WTC11 (cell line): ENCODE measurements around the gene OR12D2. TPM values are rescaled to one million over a fixed set of nuclear protein-coding genes. Genes with fewer than 3 reads are reported as not detected.

Experiments
- ATAC-seq: fragments of 200-7000 bp; cut with Tn5 transposase; 2 replicates; pipeline ENCODE4 v1.10.0; 2021; ENCODE audit warnings: mild to moderate bottlenecking, moderate library complexity
- CTCF ChIA-PET: fragments of 300-600 bp; sonication (Branson Sonifier 250); formaldehyde crosslinking; loops from one replicate; lab custom pipeline; 2021; ENCODE audit warnings: antibody characterized with exemption; lab: Charles Lee
- POLR2A ChIA-PET: fragments of 350-600 bp; sonication (Branson Sonifier 250); formaldehyde crosslinking; loops from one replicate; lab custom pipeline; 2021; ENCODE audit warnings: antibody characterized with exemption; lab: Charles Lee
- DNase-seq: peaks from one replicate; pipeline ENCODE4 v3.0.0; 2021; ENCODE audit warnings: low spot score
- H3K27ac Mint-ChIP-seq: 2 replicates; pipeline ENCODE4 v1.8.0; 2021; ENCODE audit warnings: mixed read lengths
- H3K27me3 Mint-ChIP-seq: 2 replicates; pipeline ENCODE4 v1.8.0; 2021; ENCODE audit warnings: low read depth, mild to moderate bottlenecking, moderate library complexity, mixed read lengths
- H3K36me3 Mint-ChIP-seq: 2 replicates; pipeline ENCODE4 v1.8.0; 2021; ENCODE audit warnings: mixed read lengths
- H3K4me1 Mint-ChIP-seq: 2 replicates; pipeline ENCODE4 v1.8.0; 2022; ENCODE audit warnings: mixed read lengths
- H3K4me3 Mint-ChIP-seq: 2 replicates; pipeline ENCODE4 v1.8.0; 2021; ENCODE audit warnings: mild to moderate bottlenecking, moderate library complexity, mixed read lengths
- H3K9me3 Mint-ChIP-seq: 2 replicates; pipeline ENCODE4 v1.8.0; 2021; ENCODE audit warnings: mixed read lengths
- CBFB ChIP-seq: sonication (generic); formaldehyde crosslinking; IDR thresholded peaks from 2 replicates; pipeline ENCODE4 v1.8.1; 2022; ENCODE audit warnings: mild to moderate bottlenecking, low read depth, missing genetic modification reagents
- ETV6 ChIP-seq: sonication (generic); formaldehyde crosslinking; IDR thresholded peaks from 2 replicates; pipeline ENCODE4 v1.8.1; 2022; ENCODE audit warnings: mild to moderate bottlenecking, missing genetic modification reagents
- JUN ChIP-seq: sonication (generic); formaldehyde crosslinking; IDR thresholded peaks from 2 replicates; pipeline ENCODE4 v1.8.0; 2023; ENCODE audit warnings: mild to moderate bottlenecking, missing genetic modification reagents
- MXD4 ChIP-seq: fragments of 250-450 bp; sonication (Bioruptor Pico); IDR thresholded peaks from 2 replicates; pipeline ENCODE4 v1.8.0; 2021; ENCODE audit warnings: mild to moderate bottlenecking, moderate library complexity, borderline replicate concordance
- USF2 ChIP-seq: sonication (generic); formaldehyde crosslinking; IDR thresholded peaks from 2 replicates; pipeline ENCODE4 v1.8.1; 2023; ENCODE audit warnings: mild to moderate bottlenecking, missing genetic modification reagents, moderate library complexity
- ZNF219 ChIP-seq: sonication (generic); formaldehyde crosslinking; IDR thresholded peaks from 2 replicates; pipeline ENCODE4 v1.8.0; 2023; ENCODE audit warnings: missing genetic modification reagents, mild to moderate bottlenecking, borderline replicate concordance
- ZNF281 ChIP-seq: sonication (generic); formaldehyde crosslinking; IDR thresholded peaks from 2 replicates; pipeline ENCODE4 v1.8.0; 2023; ENCODE audit warnings: mild to moderate bottlenecking, missing genetic modification reagents
- ZNF317 ChIP-seq: sonication (generic); formaldehyde crosslinking; IDR thresholded peaks from 2 replicates; pipeline ENCODE4 v1.8.1; 2023; ENCODE audit warnings: low read depth, mild to moderate bottlenecking, moderate library complexity, missing genetic modification reagents, borderline replicate concordance
- total RNA-seq: library from RNA; stranded (reverse); gene quantifications from 3 replicates; pipeline ENCODE4 v1.2.3, GENCODE V29; 2021
- TF ChIP-seq, protein P1 (sequence below): sonication (generic); formaldehyde crosslinking; IDR thresholded peaks from 2 replicates; pipeline ENCODE4 v1.8.0; 2022; ENCODE audit warnings: missing genetic modification reagents
- TF ChIP-seq, protein P2 (sequence below): sonication (generic); formaldehyde crosslinking; IDR thresholded peaks from 2 replicates; pipeline ENCODE4 v1.8.1; 2023; ENCODE audit warnings: mild to moderate bottlenecking, missing genetic modification reagents
- TF ChIP-seq, protein P3 (sequence below): sonication (generic); formaldehyde crosslinking; IDR thresholded peaks from 2 replicates; pipeline ENCODE4 v1.8.1; 2023; ENCODE audit warnings: mild to moderate bottlenecking, missing genetic modification reagents, borderline replicate concordance
- TF ChIP-seq, protein P4 (sequence below): fragments of 250-450 bp; sonication (Bioruptor Pico); IDR thresholded peaks from 2 replicates; pipeline ENCODE4 v1.9.0; 2021; ENCODE audit warnings: mild to moderate bottlenecking
- TF ChIP-seq, protein P5 (sequence below): fragments of 250-450 bp; sonication (Bioruptor Pico); conservative IDR thresholded peaks from 2 replicates; pipeline ENCODE4 v1.9.0; 2021; ENCODE audit warnings: mild to moderate bottlenecking

OR12D2 gene
- total RNA-seq, 1 experiment from 2014 or later: not detected

- TF ChIP-seq, protein P1, sequence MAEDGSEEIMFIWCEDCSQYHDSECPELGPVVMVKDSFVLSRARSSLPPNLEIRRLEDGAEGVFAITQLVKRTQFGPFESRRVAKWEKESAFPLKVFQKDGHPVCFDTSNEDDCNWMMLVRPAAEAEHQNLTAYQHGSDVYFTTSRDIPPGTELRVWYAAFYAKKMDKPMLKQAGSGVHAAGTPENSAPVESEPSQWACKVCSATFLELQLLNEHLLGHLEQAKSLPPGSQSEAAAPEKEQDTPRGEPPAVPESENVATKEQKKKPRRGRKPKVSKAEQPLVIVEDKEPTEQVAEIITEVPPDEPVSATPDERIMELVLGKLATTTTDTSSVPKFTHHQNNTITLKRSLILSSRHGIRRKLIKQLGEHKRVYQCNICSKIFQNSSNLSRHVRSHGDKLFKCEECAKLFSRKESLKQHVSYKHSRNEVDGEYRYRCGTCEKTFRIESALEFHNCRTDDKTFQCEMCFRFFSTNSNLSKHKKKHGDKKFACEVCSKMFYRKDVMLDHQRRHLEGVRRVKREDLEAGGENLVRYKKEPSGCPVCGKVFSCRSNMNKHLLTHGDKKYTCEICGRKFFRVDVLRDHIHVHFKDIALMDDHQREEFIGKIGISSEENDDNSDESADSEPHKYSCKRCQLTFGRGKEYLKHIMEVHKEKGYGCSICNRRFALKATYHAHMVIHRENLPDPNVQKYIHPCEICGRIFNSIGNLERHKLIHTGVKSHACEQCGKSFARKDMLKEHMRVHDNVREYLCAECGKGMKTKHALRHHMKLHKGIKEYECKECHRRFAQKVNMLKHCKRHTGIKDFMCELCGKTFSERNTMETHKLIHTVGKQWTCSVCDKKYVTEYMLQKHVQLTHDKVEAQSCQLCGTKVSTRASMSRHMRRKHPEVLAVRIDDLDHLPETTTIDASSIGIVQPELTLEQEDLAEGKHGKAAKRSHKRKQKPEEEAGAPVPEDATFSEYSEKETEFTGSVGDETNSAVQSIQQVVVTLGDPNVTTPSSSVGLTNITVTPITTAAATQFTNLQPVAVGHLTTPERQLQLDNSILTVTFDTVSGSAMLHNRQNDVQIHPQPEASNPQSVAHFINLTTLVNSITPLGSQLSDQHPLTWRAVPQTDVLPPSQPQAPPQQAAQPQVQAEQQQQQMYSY: no peak
- TF ChIP-seq MXD4 (CRISPR knock-in tag) (no peak), ZNF317 (no peak)
- TF ChIP-seq, all 79 proteins: peak for 0
These were observed 19.4 kb upstream of the OR12D2 start (continued) for GRCh38 chr6:29376003-29376402.

DNA sequence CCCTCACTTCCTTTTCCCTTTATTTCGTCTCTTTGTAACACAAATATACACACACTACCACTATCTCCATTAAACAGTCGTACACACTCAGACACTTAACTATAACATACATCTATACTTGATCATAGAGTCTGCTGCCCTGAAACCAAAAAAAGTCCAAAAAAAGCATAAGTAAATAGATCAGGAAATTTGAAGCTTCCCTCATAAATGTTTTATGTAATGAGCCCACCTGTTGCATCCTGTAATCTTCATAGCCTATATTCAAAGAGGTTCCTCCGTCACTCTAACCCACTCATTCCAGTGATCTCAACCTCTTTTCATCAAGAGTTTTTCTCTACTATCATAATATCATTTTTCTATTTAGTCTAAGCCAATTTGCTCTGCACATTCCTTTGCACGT is 6.9 kb upstream of the OR12D2 start:
- TF ChIP-seq, protein P2, sequence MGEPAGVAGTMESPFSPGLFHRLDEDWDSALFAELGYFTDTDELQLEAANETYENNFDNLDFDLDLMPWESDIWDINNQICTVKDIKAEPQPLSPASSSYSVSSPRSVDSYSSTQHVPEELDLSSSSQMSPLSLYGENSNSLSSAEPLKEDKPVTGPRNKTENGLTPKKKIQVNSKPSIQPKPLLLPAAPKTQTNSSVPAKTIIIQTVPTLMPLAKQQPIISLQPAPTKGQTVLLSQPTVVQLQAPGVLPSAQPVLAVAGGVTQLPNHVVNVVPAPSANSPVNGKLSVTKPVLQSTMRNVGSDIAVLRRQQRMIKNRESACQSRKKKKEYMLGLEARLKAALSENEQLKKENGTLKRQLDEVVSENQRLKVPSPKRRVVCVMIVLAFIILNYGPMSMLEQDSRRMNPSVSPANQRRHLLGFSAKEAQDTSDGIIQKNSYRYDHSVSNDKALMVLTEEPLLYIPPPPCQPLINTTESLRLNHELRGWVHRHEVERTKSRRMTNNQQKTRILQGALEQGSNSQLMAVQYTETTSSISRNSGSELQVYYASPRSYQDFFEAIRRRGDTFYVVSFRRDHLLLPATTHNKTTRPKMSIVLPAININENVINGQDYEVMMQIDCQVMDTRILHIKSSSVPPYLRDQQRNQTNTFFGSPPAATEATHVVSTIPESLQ (CRISPR knock-in tag): no peak
- TF ChIP-seq ZNF281 (CRISPR knock-in tag) (no peak), ZNF219 (no peak), JUN (no peak), ETV6 (CRISPR knock-in tag) (no peak), USF2 (CRISPR knock-in tag) (no peak), CBFB (CRISPR knock-in tag) (no peak)
- TF ChIP-seq, protein P3, sequence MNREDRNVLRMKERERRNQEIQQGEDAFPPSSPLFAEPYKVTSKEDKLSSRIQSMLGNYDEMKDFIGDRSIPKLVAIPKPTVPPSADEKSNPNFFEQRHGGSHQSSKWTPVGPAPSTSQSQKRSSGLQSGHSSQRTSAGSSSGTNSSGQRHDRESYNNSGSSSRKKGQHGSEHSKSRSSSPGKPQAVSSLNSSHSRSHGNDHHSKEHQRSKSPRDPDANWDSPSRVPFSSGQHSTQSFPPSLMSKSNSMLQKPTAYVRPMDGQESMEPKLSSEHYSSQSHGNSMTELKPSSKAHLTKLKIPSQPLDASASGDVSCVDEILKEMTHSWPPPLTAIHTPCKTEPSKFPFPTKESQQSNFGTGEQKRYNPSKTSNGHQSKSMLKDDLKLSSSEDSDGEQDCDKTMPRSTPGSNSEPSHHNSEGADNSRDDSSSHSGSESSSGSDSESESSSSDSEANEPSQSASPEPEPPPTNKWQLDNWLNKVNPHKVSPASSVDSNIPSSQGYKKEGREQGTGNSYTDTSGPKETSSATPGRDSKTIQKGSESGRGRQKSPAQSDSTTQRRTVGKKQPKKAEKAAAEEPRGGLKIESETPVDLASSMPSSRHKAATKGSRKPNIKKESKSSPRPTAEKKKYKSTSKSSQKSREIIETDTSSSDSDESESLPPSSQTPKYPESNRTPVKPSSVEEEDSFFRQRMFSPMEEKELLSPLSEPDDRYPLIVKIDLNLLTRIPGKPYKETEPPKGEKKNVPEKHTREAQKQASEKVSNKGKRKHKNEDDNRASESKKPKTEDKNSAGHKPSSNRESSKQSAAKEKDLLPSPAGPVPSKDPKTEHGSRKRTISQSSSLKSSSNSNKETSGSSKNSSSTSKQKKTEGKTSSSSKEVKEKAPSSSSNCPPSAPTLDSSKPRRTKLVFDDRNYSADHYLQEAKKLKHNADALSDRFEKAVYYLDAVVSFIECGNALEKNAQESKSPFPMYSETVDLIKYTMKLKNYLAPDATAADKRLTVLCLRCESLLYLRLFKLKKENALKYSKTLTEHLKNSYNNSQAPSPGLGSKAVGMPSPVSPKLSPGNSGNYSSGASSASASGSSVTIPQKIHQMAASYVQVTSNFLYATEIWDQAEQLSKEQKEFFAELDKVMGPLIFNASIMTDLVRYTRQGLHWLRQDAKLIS (CRISPR knock-in tag): no peak
- TF ChIP-seq, protein P4, sequence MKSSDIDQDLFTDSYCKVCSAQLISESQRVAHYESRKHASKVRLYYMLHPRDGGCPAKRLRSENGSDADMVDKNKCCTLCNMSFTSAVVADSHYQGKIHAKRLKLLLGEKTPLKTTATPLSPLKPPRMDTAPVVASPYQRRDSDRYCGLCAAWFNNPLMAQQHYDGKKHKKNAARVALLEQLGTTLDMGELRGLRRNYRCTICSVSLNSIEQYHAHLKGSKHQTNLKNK (CRISPR knock-in tag): no peak
- TF ChIP-seq, protein P5, sequence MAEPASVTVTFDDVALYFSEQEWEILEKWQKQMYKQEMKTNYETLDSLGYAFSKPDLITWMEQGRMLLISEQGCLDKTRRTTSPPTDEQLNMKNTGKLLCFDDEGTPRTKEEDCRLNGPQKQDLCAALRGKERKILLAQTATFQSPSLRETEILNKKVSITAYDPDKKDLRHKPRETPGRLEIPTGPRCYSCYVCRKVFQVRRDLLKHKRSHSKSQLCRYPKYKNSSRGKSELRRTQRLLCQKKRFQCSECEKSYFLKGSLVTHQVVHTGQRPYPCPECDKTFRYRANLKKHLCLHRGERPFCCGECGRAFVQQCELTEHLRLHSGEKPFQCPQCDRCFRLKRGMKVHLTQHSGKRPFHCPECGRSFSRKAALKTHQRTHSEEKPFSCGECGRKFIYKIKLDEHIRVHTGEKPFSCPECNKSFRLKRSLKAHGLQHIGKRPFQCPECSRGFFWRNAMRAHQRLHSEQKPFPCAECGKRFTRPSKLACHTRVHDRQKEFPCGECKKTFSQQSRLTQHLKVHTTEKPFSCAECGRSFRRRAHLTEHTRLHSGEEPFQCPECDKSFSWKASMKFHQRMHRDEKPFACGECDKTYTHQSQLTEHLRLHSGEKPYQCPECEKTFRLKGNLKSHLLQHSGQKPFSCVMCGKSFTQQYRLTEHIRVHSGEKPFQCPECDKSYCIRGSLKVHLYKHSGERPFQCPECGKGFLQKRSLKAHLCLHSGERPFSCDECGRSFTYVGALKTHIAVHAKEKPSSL (CRISPR knock-in tag): no peak
- CTCF ChIA-PET: no interaction called here
- ATAC-seq: no peak

More for the DNA sequence above, 6.9 kb upstream of the OR12D2 start:
- Mint-ChIP-seq H3K27me3 (no peaks in the 10 kb centered on the region), H3K4me1 (no peaks in the 10 kb centered on the region), H3K9me3 (peaks cover 8% of the 10 kb centered on the region; the same call in 1 of the 2 replicates), H3K4me3 (no peak overlapping the region), H3K36me3 (no peaks in the 10 kb centered on the region), H3K27ac (no peak overlapping the region)
- DNase-seq: no peak
- POLR2A ChIA-PET: no interaction called here
